Bronchial smooth muscle cell (primary cell): ENCODE results near the gene PRCC. TPM values are rescaled to one million over a fixed set of nuclear protein-coding genes. Genes with fewer than 3 reads are reported as not detected.

ENCODE experiments used
- total RNA-seq: library from RNA; depleted of rRNA; stranded (reverse); fragments of >200 nt; gene quantifications from 2 replicates; pipeline ENCODE4 v1.2.1, GENCODE V29; 2014

Gene PRCC, protein sequence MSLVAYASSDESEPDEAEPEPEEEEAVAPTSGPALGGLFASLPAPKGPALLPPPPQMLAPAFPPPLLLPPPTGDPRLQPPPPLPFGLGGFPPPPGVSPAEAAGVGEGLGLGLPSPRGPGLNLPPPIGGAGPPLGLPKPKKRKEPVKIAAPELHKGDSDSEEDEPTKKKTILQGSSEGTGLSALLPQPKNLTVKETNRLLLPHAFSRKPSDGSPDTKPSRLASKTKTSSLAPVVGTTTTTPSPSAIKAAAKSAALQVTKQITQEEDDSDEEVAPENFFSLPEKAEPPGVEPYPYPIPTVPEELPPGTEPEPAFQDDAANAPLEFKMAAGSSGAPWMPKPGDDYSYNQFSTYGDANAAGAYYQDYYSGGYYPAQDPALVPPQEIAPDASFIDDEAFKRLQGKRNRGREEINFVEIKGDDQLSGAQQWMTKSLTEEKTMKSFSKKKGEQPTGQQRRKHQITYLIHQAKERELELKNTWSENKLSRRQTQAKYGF
- total RNA-seq, result 6.4 and 9.5 TPM in 2 replicates

GRCh38 chr1:156767101-156767878, at the start of gene PRCC:
TSS of gene PRCC (plus strand) at chr1:156767535. CDS start at chr1:156767772, 237 bp downstream.

GRCh38 chr1:156727926-156728598, 39.3 kb upstream of the PRCC start, which contains the start of gene METTL25B:
TSS of gene METTL25B (plus strand) at chr1:156728469. CDS start at chr1:156729105, 636 bp downstream.

GRCh38 chr1:156728599-156729462, 38.5 kb upstream of the PRCC start, which contains the start of gene ISG20L2:
TSS of gene ISG20L2 (minus strand) at chr1:156728766. CDS start at chr1:156727652, 1,114 bp downstream.

DNA sequence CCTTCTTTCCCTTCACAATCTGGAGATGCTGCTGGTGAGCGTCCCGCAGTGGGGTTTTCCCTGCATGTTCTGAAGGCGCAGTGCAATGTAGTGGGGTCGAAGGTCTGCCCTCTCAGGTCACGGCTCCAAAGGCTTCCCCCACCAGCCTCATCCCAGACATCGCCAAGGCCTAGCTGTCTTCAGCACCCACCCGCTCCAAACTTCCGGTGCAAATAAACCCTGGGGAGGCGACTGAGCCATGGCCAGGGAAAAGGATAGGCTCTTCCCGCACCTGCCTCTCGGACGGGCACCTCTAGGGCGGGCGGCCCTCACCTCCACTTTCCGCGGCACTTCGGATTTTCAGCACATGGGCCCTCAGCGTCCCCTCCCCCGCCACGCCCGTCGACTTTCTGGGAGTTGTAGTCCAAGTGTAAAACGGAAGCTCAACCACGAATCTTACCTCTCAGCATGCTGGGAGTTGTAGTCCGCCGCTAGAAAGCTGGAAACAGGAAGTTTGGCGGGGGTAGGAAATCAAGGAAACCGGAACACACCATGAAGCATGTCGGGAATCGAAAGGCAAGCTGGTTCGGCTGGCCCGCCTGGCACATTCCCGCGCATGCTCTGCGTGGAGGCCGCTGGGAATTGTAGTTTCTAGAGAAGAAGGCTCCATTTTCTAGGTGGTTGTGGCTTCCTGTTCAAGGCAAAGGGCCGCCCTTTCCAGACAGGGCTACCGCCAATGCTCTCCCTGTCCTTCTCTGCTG, 26.4 kb upstream of the PRCC start, which contains the start of gene MRPL24:
Gene MRPL24, minus strand, starts transcription at position 348 of the 740 bp plus-strand sequence. CDS start 2,384 bp downstream, outside the sequence.

DNA sequence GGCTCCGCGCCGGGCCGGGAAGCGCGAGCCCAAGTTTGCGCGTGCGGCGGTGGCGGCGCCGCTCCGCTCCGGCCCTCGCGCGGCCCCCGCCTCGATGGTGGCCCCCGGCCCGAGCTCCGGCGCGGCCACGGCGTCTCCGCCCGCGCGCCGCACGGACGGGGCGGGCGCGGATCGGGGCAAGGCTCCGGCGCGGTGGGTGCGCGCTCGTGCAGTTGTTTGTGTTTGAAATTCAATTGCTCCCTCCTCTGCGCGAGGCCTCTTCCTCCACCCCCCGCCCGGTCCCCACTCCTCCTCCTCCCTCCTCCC, 15.9 kb upstream of the PRCC start, which contains the start of gene HDGF:
Gene HDGF, minus strand, starts transcription at position 225 of the 306 bp plus-strand sequence. CDS start 246 bp downstream, outside the sequence.

GRCh38 chr1:156816561-156817328, 49.4 kb downstream of the PRCC start, which contains the start of gene SH2D2A:
TSS of gene SH2D2A (minus strand) at chr1:156816848. CDS start at chr1:156816708, 140 bp downstream.

Other genes with a start within 250 kb of the PRCC start
- gene IQGAP3, start 195.0 kb upstream of the PRCC start, total RNA-seq, result 1.3 and 3.6 TPM in 2 replicates
- gene TTC24, start 187.8 kb upstream of the PRCC start, total RNA-seq, result not detected in 2 replicates
- 36.7 and 56.6 TPM in 2 replicates for gene NAXE, start 175.8 kb upstream of the PRCC start, total RNA-seq
- 5.4 and 8.2 TPM in 2 replicates for gene GPATCH4, start 166.1 kb upstream of the PRCC start, total RNA-seq
- gene HAPLN2, start 148.1 kb upstream of the PRCC start, total RNA-seq, result 0.16 TPM in 1 of 2 replicates, not detected in the other
- gene BCAN, start 125.4 kb upstream of the PRCC start, total RNA-seq, result not detected in 2 replicates
- gene NES, start 90.1 kb upstream of the PRCC start, total RNA-seq, result 30.8 and 63.4 TPM in 2 replicates
- 80.6 and 167 TPM in 2 replicates for gene CRABP2, start 62.0 kb upstream of the PRCC start, total RNA-seq
- gene METTL25B, start 39.1 kb upstream of the PRCC start, total RNA-seq, result 11.0 and 12.9 TPM in 2 replicates
- gene ISG20L2, start 38.8 kb upstream of the PRCC start, total RNA-seq, result 5.1 and 5.5 TPM in 2 replicates
- 41.3 and 43.3 TPM in 2 replicates for gene MRPL24, start 26.4 kb upstream of the PRCC start, total RNA-seq
- gene HDGF, start 15.9 kb upstream of the PRCC start, total RNA-seq, result 98.5 and 133 TPM in 2 replicates
- gene SH2D2A, start 49.3 kb downstream of the PRCC start, total RNA-seq, result 0.32 TPM in 1 of 2 replicates, not detected in the other
- under 0.01 TPM in 1 of 2 replicates, not detected in the other for gene INSRR, start 91.6 kb downstream of the PRCC start, total RNA-seq
- gene NTRK1, start 93.3 kb downstream of the PRCC start, total RNA-seq, result 0.09 and 0.16 TPM in 2 replicates
- 0.09 and 2.5 TPM in 2 replicates for gene PEAR1, start 126.2 kb downstream of the PRCC start, total RNA-seq
- gene LRRC71, start 153.1 kb downstream of the PRCC start, total RNA-seq, result not detected in 2 replicates